HG02885 (cell line): ENCODE data around the gene KLHDC9.

Experiments
- ATAC-seq: cut with Tn5 transposase; IDR thresholded peaks from one replicate; pipeline ENCODE4 v1.9.1; 2021; ENCODE audit warnings: mild to moderate bottlenecking; ENCODE audit not compliant: unreplicated experiment, poor library complexity

Gene KLHDC9

GRCh38 chr1:161074676-161075368 lies 23.3 kb upstream of the KLHDC9 start:
- no peak for ATAC-seq

- ATAC-seq = no peak
These were observed 21.8 kb upstream of the KLHDC9 start for GRCh38 chr1:161076410-161076809.

- ATAC-seq = no peak
These were observed 20.7 kb upstream of the KLHDC9 start for GRCh38 chr1:161077426-161077825.

- no peak for ATAC-seq
These were observed 18.6 kb upstream of the KLHDC9 start for GRCh38 chr1:161079436-161080110.

DNA sequence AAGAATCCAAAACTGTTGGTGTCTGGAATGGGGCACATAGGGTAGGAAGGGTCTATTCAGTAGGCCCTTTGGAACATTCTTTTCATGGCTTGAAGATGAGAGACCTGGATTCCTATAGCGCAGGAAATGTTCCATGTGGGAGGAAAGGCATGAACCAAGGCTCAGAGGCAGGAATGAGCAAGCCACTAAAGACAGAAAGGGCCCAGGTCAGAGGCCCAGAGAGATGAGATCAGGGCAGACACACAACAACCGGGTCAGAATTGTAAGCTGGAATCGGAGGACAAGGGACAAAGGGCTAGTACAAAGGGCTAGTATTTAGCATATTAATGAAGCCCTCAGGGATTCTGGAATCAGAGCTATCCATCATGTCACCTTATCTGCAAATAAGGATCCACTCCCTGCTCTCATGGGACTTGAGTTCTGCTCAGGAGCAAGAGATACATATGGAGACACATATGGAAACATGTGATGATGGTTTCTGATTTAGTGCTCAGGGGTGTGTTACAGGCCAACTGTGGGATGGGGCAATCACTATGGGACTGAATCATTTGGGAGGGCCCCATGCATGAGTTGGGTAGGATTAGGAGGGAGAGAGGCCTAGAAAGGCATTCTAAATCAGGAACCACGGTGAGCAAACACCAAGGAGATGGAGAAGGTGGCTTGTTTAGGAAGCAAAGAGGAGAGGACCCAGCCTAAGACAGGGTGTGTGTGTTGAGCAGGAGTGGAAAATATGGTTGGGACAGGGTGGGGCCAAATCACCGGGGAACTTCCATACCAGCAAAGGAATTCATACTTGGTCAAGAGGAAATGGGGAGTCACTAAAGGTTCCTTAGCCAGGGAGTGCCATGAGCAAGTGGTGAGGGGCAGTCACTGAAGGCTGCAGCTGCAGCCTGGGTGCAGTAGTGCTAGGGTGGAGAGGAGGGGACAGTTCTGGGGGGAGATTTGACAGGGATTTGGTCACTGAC lies 17.4 kb upstream of the KLHDC9 start:
- ATAC-seq = no peak

DNA sequence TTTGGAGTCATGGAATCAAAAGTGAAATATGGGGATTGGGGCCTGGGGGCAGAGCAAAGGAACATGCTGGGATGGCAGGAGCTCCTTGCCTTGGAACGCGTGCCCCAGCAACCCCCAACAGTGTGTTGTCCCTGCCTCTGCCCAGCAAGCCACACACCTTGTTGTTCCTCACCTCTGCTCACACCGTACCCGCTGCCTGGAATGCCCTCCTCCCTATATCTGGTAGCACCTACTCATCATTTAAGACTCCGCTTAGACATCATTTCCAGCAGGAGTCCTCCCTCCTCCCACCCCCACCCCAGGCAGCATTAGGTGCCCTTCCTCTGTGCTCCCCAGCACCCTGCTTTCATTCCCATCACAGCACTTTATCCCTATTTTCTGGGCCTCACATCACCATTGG lies 16.6 kb upstream of the KLHDC9 start:
- ATAC-seq = no peak

DNA sequence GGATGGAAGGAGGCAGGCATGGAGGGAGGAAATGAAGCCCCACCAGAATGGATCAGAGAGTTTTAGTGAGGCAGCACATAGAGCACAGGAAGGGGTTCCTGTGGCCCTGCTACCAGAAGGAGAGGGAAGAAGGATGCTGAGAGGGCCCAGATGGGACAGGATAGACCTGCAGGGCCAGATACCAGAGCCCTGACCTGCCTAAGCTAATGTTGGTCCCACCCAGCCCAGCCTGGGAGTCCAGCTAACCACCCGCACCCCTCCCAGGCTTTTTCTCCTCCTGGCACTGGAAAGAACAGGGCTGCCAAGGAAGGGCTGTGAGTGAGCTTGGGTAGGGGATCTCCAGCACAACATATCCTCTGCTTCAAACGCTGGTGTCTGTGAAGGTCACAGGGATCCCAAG lies 15.7 kb upstream of the KLHDC9 start:
- ATAC-seq = no peak

GRCh38 chr1:161082996-161083747 lies 15.0 kb upstream of the KLHDC9 start:
- ATAC-seq = no peak

DNA sequence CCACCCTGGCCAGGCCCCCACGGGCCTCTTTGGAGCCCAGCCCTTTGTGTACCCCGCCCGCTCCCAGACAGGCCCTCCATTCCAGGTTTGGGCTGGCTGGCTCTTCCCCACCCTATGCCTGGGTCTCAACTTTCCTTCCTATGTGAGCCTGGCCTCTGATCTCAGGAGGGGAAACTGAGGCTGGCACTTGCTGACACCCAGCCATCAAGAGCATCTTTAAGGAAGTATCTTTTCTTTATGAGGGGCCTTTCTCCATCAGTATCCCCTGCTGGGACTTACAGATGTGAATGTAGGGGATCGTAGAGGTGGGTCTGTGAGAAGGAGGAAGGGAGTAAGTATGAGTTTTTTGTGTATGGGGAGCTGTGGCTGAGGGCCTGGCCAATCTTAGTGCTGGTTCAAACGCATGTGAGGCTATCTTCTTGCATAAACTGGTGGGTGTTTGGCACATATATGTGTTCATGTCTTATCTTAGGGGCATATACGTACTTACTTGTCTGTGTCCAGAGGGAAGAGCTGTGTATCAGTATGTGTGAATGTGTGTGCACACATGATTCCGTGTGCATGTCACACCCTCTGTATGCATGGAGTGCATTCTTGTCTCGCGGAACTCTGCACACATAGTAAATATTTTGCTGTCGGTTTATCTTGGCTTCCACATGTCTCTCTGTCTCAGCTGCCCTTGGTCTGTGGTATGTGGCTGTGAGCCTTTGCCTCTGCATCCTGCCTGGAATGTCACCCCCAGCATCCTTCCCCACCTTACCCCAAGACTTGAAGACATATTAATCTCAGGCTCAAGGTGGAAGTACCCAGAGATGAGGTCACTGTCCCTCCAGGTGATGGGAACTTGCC lies 14.2 kb upstream of the KLHDC9 start:
- ATAC-seq = no peak

GRCh38 chr1:161084597-161084988 lies 13.6 kb upstream of the KLHDC9 start:
- no peak for ATAC-seq

DNA sequence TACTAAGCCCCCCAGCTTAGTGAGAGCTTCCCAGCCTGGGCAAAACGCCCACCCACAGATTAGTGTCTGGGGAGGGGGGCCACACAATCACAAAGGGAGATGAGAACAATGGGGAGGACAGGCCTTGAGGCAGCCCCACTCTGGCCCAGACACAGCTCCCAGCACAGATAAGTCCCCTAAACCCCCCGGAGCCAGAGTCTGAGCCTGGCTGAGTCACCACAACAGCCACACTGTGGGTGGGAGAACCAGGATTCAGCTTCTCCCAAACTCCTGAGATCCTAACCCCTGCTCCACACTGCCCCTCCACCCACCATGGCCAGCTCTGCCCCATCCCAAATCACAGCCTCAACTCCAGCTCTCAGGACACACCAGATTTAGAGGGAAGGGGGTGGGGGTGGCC lies 13.0 kb upstream of the KLHDC9 start:
- no peak for ATAC-seq

DNA sequence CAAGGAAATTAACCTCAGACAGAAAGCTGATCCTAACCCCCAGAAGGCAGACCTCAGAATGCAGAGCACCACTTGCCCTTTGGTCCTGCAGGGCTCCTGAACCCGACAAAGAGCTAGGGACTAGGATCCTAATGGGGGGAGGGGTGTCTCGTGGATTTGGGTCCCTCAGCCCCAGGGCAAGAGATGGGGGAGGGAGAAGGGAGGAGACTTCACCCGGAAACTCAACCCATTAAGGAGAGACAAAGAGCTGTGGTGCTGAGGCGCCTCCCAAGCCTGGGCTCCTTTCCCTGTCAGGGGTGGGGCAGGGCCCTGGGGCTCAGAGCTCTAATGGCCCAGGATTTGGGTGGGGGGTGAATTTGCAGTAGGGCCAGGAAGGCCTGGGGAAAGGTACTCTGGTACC lies 11.7 kb upstream of the KLHDC9 start:
- ATAC-seq = no peak

GRCh38 chr1:161088587-161089110 lies 9.5 kb upstream of the KLHDC9 start:
- no peak for ATAC-seq

GRCh38 chr1:161089251-161089924 lies 8.8 kb upstream of the KLHDC9 start, which contains the start of gene NECTIN4:
Gene NECTIN4 (minus strand): TSS chr1:161089558. CDS start chr1:161089296, 262 bp downstream.
- no peak for ATAC-seq

GRCh38 chr1:161089938-161090337 lies 8.2 kb upstream of the KLHDC9 start:
- no peak for ATAC-seq

DNA sequence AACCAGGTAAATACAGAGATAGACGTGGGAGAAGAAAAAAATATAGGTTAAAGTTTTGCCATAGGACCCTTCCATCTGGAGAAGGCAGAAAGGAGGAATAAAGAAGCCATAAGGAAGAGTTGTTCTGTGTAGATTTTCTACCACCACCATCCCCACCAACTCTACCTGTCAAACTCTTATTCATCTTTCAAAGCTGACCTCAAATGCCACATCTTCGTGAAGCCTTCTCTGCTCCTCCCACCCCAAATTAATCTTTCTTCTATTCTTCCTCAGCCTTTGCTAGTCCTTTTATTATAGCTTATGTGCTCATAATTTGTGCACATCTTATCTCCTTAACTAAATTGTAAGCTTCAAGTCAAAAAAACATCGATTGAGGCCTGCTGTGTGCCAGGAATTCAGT lies 7.5 kb upstream of the KLHDC9 start:
- no peak for ATAC-seq

DNA sequence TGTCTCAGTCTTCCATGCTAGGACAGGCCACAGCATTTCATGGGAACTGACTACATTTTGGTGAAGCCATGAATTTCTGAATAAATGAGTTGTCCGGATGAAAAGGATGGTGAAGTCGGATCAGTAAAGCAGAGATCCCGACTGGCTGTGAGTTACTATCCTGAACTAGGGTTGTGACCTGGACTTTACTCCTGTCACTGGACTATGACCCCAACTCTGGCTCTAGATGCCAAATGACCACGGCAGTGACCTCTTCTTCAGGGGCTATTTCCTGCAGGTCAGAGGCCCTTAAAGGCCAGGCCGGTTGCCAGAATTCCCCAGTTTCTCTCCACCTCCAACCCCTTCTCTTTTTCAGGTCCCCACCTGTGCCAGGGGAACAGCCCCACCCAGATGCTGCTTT lies 7.1 kb upstream of the KLHDC9 start:
- no peak for ATAC-seq

GRCh38 chr1:161091796-161092507 lies 6.2 kb upstream of the KLHDC9 start:
- ATAC-seq = no peak
